PC-9 (cell line): ENCODE measurements around the gene LRP11.

Experiments used
- EZH2 ChIP-seq: fragments of 200-600 bp; sonication (generic); IDR thresholded peaks from 2 replicates; pipeline ENCODE4 v1.8.0; 2017; ENCODE audit warnings: antibody characterized with exemption, low read depth
- TF ChIP-seq, protein P1 (sequence below): fragments of 200-600 bp; sonication (generic); conservative IDR thresholded peaks from 2 replicates; pipeline ENCODE4 v1.6.1; 2017; ENCODE audit warnings: mixed run types, antibody characterized with exemption, mild to moderate bottlenecking, moderate library complexity

DNA sequence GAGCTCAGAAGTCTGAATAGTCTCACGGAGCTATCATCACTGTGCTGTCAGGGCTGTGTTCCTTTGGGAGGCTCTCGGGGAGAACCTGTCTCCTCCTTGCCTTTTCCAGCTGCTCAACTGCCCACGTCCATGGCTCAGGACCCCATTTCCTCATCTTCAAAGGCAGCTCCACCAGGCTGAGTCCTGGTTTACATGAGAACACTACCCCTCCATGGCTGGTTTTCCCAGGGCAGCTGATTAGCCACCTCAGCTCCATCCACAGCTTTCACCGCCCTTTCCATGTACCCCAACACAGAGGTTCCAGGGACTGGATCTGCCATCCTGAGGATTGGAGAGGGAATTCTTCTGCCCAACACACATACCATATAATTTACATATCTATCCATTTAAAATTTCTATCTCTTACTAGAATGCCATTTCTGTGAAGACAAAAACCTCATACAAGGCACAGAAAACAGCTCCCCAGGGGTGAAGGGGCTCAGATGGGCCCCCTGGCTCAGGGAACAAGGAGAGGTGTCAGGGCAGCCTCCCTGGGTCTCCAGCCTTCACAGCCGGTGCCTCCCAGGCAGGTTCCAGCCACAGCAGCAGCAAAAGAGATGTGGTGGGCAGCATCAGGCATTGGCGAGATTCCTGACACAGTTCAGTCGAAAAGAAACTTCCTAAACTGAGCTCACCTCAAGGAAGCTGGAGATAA, 35.9 kb upstream of the LRP11 start:
- TF ChIP-seq, protein P1, sequence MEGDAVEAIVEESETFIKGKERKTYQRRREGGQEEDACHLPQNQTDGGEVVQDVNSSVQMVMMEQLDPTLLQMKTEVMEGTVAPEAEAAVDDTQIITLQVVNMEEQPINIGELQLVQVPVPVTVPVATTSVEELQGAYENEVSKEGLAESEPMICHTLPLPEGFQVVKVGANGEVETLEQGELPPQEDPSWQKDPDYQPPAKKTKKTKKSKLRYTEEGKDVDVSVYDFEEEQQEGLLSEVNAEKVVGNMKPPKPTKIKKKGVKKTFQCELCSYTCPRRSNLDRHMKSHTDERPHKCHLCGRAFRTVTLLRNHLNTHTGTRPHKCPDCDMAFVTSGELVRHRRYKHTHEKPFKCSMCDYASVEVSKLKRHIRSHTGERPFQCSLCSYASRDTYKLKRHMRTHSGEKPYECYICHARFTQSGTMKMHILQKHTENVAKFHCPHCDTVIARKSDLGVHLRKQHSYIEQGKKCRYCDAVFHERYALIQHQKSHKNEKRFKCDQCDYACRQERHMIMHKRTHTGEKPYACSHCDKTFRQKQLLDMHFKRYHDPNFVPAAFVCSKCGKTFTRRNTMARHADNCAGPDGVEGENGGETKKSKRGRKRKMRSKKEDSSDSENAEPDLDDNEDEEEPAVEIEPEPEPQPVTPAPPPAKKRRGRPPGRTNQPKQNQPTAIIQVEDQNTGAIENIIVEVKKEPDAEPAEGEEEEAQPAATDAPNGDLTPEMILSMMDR, result no peak
- no peak for TF ChIP-seq EZH2
